Upper lobe of left lung (tissue), 6 donors: ENCODE results near the gene MED27. TPM values are rescaled to one million over a fixed set of nuclear protein-coding genes. Genes with fewer than 3 reads are reported as not detected.

Source experiments
- ATAC-seq, 2 donors: fragments of 200-7000 bp; cut with Tn5 transposase; one replicate each; pipeline ENCODE4 v1.9.1; 2022; ENCODE audit warnings: mild to moderate bottlenecking in 2 of 2, moderate library complexity in 2 of 2; ENCODE audit not compliant: low FRiP score in 2 of 2
- DNase-seq, 2 donors: peaks; one replicate each; pipeline ENCODE4 v3.0.0-alpha.2; 2019 to 2020
- H3K27ac ChIP-seq, 4 donors: fragments of 200-600 bp; sonication (generic); one replicate each; pipeline ENCODE4 v1.5.1; 2016 to 2019
- H3K27me3 ChIP-seq, 4 donors: fragments of 200-600 bp; sonication (generic); one replicate each; pipeline ENCODE4 v1.5.1; 2017 to 2019
- H3K36me3 ChIP-seq, 4 donors: fragments of 200-600 bp; sonication (generic); one replicate each; pipeline ENCODE4 v1.5.1; 2016 to 2019
- H3K4me1 ChIP-seq, 4 donors: fragments of 200-600 bp; sonication (generic); one replicate each; pipeline ENCODE4 v1.5.1; 2018 to 2019
- H3K4me3 ChIP-seq, 4 donors: fragments of 200-600 bp; sonication (generic); one replicate each; pipeline ENCODE4 v1.5.1; 2017 to 2019; ENCODE audit warnings: mild to moderate bottlenecking in 2 of 4, moderate library complexity in 1 of 4
- H3K9me3 ChIP-seq, 4 donors: fragments of 200-600 bp; sonication (generic); one replicate each; pipeline ENCODE4 v1.5.1; 2018 to 2019
- EP300 ChIP-seq, 4 donors: sonication (generic); formaldehyde crosslinking; IDR thresholded peaks; one replicate each; pipeline ENCODE4 v1.5.1; 2017; ENCODE audit warnings: antibody characterized with exemption in 4 of 4, control low read depth in 2 of 4
- POLR2A ChIP-seq, 4 donors: fragments of 450-650 bp; IDR thresholded peaks; one replicate each; pipeline ENCODE4 v1.5.1; 2016 to 2017; ENCODE audit warnings: antibody characterized with exemption in 4 of 4, mild to moderate bottlenecking in 2 of 4
- POLR2AphosphoS5 ChIP-seq, 2 donors: sonication (generic); formaldehyde crosslinking; IDR thresholded peaks; one replicate each; pipeline ENCODE4 v1.5.1; 2017; ENCODE audit warnings: antibody characterized with exemption in 2 of 2
- WGBS, 2 donors: methylation state at CpG; one replicate each; pipeline ENCODE4 v1.1.5; 2017 to 2018; 5-methylcytosine and 5-hydroxymethylcytosine counted together
- total RNA-seq, 6 donors: library from RNA; depleted of rRNA in 4 of 6; stranded (reverse); fragments of >200 nt in 4 of 6; gene quantifications; one replicate each; pipeline versions ENCODE4 v1.1.0 to v1.2.1, GENCODE V29; 2016 to 2021
- TF ChIP-seq, protein P1 (sequence below), 6 experiments: fragments of 450-650 bp in 4 of 6; fragments of 200-600 bp in 2 of 6; sonication (generic) in 2 of 6; IDR thresholded peaks; one replicate each; pipeline ENCODE4 v1.5.1; 2016 to 2019; ENCODE audit warnings: antibody characterized with exemption in 6 of 6
- donor health status: DM: no; HTN: no; CAD: no; lungs with moderate emphysema.
- donor health status: DM: no; HTN: yes; CAD: no; lungs with severe emphysema.

The MED27 gene
- total RNA-seq, 6 donors from 2014 or later, result 4.9 to 24.2 (median 17.1) TPM

DNA sequence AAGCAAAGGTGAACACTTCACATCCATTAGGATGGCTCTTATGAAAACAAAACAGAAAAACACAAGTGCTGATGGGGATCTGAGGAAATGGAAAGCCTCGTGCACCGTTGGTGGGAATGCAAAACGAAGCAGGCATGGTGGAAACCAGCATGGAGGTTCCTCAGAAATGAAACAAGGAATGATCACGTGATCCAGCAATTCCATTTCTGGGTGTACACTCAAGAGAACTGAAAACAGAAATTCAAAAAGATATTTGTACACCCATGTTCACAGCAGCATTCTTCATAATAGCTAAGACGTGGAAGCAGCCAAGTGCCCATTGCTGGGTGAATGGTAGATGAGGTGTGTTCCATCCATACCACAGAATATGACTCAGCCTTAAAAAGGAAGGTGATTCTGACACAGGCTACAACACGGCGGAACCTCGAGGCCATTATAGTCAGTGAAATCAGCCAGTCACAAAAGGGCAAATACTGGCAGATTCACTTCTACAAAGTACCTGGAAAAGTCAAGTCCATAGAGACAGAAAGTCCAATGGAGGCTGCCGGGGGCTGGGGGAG, 252.6 kb downstream of the MED27 start:
- no peaks in the 10 kb centered on the region for H3K27me3 ChIP-seq
- DNase-seq, result no peak
- H3K4me3 ChIP-seq, result no peak overlapping the region
- no peaks in the 10 kb centered on the region for H3K4me1 ChIP-seq
- H3K27ac ChIP-seq, result no peak overlapping the region
- no peak for ATAC-seq
- no peak for TF ChIP-seq EP300 (IDR thresholded peaks at IDR 0.05)
- TF ChIP-seq, protein P1, sequence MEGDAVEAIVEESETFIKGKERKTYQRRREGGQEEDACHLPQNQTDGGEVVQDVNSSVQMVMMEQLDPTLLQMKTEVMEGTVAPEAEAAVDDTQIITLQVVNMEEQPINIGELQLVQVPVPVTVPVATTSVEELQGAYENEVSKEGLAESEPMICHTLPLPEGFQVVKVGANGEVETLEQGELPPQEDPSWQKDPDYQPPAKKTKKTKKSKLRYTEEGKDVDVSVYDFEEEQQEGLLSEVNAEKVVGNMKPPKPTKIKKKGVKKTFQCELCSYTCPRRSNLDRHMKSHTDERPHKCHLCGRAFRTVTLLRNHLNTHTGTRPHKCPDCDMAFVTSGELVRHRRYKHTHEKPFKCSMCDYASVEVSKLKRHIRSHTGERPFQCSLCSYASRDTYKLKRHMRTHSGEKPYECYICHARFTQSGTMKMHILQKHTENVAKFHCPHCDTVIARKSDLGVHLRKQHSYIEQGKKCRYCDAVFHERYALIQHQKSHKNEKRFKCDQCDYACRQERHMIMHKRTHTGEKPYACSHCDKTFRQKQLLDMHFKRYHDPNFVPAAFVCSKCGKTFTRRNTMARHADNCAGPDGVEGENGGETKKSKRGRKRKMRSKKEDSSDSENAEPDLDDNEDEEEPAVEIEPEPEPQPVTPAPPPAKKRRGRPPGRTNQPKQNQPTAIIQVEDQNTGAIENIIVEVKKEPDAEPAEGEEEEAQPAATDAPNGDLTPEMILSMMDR (IDR thresholded peaks at IDR 0.05), result no peak
- TF ChIP-seq POLR2A (IDR thresholded peaks at IDR 0.05), result no peak
- no peak for TF ChIP-seq POLR2AphosphoS5 (IDR thresholded peaks at IDR 0.05)
- WGBS, 2 donors, result 72 to 73% methylated on average over 9 of the region's 9 CpGs
- H3K36me3 ChIP-seq, result no peaks in the 10 kb centered on the region
- H3K9me3 ChIP-seq, result no peaks in the 10 kb centered on the region

DNA sequence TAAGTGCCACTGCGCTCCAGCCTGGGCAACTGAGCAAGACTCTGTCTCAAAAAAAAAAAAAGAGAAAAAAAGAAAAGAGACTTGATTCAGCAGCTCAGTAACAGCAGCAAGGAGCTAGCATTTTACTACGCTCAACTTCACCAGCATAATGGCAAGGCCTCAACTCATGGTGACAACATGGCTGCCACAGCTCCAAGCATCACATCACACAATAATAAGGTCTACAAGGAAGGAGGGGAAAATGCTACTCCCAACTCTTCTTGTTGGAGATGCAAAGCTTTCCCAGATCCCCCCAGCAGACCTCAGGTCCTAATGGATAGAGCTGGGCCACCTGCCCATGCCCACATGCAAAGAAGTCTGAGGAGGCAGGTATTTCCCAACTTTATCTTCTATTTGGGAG, 253.6 kb downstream of the MED27 start:
- 91 to 95% methylated on average over 2 of the region's 2 CpGs for WGBS, 2 donors
- Histone ChIP-seq H3K27ac (no peak overlapping the region), H3K9me3 (no peaks in the 10 kb centered on the region), H3K4me1 (no peaks in the 10 kb centered on the region), H3K27me3 (no peaks in the 10 kb centered on the region), H3K4me3 (no peak overlapping the region), H3K36me3 (no peaks in the 10 kb centered on the region)
- no peak for ATAC-seq
- no peak for TF ChIP-seq POLR2A (IDR thresholded peaks at IDR 0.05)
- TF ChIP-seq, protein P1 (IDR thresholded peaks at IDR 0.05), result no peak
- no peak for TF ChIP-seq EP300 (IDR thresholded peaks at IDR 0.05)
- no peak for TF ChIP-seq POLR2AphosphoS5 (IDR thresholded peaks at IDR 0.05)
- DNase-seq, result no peak

DNA sequence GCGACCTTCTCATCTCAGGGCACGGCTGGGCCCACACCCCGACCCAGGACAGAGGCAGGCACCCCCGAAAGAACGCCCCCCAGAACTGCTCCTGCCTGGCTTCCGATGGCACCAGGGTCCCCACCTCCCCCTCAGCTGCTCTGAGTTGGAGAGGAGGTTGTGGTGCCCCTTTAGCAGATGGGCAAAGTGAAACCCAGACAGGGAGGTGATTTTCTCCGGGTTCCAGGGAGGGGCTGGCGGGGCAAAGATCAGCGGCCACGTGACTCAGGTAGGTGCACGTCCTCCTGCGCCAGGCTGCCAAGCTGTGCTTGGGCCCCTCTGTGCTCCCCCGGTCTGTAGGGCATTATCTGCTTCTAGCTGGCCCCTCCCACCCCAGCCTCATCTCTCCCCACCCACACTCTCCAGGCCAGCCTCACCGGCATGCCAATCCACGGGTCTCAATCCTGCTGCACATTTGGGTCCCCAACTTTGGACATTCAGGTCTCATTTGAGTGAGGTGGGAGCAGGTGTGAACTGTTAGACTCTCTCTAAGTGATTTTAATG, 254.6 kb downstream of the MED27 start:
- H3K36me3 ChIP-seq, result no peaks in the 10 kb centered on the region
- no peaks in the 10 kb centered on the region for H3K9me3 ChIP-seq
- ATAC-seq (no peak), DNase-seq (no peak)
- H3K4me1 ChIP-seq, result no peaks in the 10 kb centered on the region
- 88 to 89% methylated on average over 15 of the region's 15 CpGs for WGBS, 2 donors
- H3K27ac ChIP-seq, result no peak overlapping the region
- no peak overlapping the region for H3K4me3 ChIP-seq
- no peaks in the 10 kb centered on the region for H3K27me3 ChIP-seq
- no peak for TF ChIP-seq POLR2AphosphoS5 (IDR thresholded peaks at IDR 0.05)
- no peak for TF ChIP-seq EP300 (IDR thresholded peaks at IDR 0.05)
- no peak for TF ChIP-seq POLR2A (IDR thresholded peaks at IDR 0.05)
- TF ChIP-seq, protein P1 (IDR thresholded peaks at IDR 0.05), result no peak

DNA sequence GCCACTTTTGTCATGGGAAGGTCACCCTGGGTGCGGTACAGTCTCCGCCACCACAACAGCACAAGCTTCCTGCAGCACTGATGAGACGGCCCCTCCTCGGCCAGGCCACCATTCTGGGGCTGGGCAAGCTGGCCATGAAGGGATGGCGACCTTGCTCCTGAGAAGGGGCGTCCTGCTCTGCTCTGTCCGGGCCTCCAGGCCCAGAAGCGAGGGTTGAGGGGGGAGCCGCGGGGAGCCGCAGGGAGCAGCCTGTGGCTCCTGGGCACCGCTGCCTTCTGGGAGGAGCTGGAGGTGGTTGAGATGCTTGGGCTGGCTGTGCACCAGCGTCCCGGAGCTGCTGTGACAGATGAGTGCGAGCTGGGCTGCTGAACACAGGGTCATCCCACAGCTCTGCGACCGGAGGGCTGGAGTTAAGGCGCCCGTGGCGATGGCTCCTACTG, 255.5 kb downstream of the MED27 start:
- H3K4me1 ChIP-seq, result no peaks in the 10 kb centered on the region
- TF ChIP-seq EP300 (IDR thresholded peaks at IDR 0.05) (no peak), POLR2AphosphoS5 (IDR thresholded peaks at IDR 0.05) (no peak), POLR2A (IDR thresholded peaks at IDR 0.05) (no peak)
- TF ChIP-seq, protein P1 (IDR thresholded peaks at IDR 0.05), result no peak
- no peaks in the 10 kb centered on the region for H3K27me3 ChIP-seq
- no peaks in the 10 kb centered on the region for H3K36me3 ChIP-seq
- WGBS, 2 donors, result 38 to 56% methylated on average over 6 to 15 of the region's 20 CpGs
- H3K27ac ChIP-seq, result no peak overlapping the region
- no peaks in the 10 kb centered on the region for H3K9me3 ChIP-seq
- H3K4me3 ChIP-seq, result no peak overlapping the region
- peak in 1 of 2 donors; percentile 14 for ATAC-seq
- DNase-seq, result no peak

DNA sequence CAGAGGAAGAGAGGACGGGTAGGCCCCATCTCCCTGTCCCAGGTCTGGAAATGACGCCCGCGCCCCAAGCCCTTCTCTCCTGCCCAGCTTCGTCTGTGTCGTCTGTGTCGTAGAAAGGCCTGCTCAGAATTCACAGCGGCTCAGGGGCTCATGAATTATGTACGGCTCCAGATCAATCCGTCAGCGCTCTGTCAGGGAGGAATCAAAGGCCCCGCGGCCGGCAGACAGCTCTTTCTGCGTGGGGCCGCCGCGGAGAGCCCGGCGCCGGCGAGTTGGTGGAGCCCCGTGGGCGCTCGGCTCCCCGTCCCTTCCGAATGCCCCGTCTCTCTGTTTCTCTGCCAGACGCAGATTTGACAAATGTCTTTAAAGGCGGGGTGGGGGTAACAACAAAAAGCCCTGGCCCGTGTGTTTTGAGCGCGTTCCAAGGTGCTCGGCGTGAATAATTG, 255.9 kb downstream of the MED27 start:
- 44 to 52% methylated on average over 11 to 33 of the region's 35 CpGs for WGBS, 2 donors

More for the DNA sequence above, 255.9 kb downstream of the MED27 start:
- Histone ChIP-seq H3K9me3 (no peaks in the 10 kb centered on the region), H3K27ac (no peak overlapping the region), H3K4me1 (no peaks in the 10 kb centered on the region), H3K4me3 (no peak overlapping the region), H3K27me3 (no peaks in the 10 kb centered on the region), H3K36me3 (no peaks in the 10 kb centered on the region)
- TF ChIP-seq, protein P1 (IDR thresholded peaks at IDR 0.05), result no peak
- TF ChIP-seq POLR2AphosphoS5 (IDR thresholded peaks at IDR 0.05), result no peak
- no peak for TF ChIP-seq EP300 (IDR thresholded peaks at IDR 0.05)
- TF ChIP-seq POLR2A (IDR thresholded peaks at IDR 0.05), result no peak
- no peak for ATAC-seq
- DNase-seq, result no peak
